CD4-positive, CD25-positive, alpha-beta regulatory T cell (primary cell): ENCODE data around the gene CMTM7. TPM values are rescaled to one million over a fixed set of nuclear protein-coding genes. Genes with fewer than 3 reads are reported as not detected.

Source experiments
- ATAC-seq, 2 donors: fragments of 150-1000 bp; cut with Tn5 transposase; one replicate each; pipeline ENCODE4 v1.10.0; 2021; ENCODE audit warnings: low read depth in 2 of 2, moderate number of reproducible peaks in 2 of 2, moderate library complexity in 1 of 2
- DNase-seq, 3 donors: peaks; one replicate each; pipeline versions ENCODE4 v3.0.0 to v3.0.0-alpha.2; 2012 to 2022; ENCODE audit warnings: mixed read lengths in 1 of 3
- H3K27ac ChIP-seq: one replicate; pipeline ENCODE4 v1.7.0; 2013; ENCODE audit warnings: mild to moderate bottlenecking, low read length; ENCODE audit not compliant: insufficient read depth, poor library complexity, severe bottlenecking
- H3K27me3 ChIP-seq: one replicate; pipeline ENCODE4 v1.7.0; 2013; ENCODE audit warnings: low read length; ENCODE audit not compliant: control insufficient read depth, insufficient read depth
- H3K36me3 ChIP-seq: one replicate; pipeline ENCODE4 v1.7.0; 2013; ENCODE audit warnings: mild to moderate bottlenecking, low read length, moderate library complexity; ENCODE audit not compliant: control insufficient read depth, insufficient read depth
- H3K4me1 ChIP-seq: 2 replicates; pipeline ENCODE4 v1.7.0; 2013; ENCODE audit warnings: mild to moderate bottlenecking, low read length; ENCODE audit not compliant: insufficient read depth, control insufficient read depth, poor library complexity, severe bottlenecking
- H3K4me3 ChIP-seq: one replicate; pipeline ENCODE4 v1.7.0; 2013; ENCODE audit warnings: low read depth, mild to moderate bottlenecking, low read length, moderate library complexity
- H3K9me3 ChIP-seq, 2 experiments: 1 replicate in 1 of 2; 2 replicates in 1 of 2; pipeline ENCODE4 v1.7.0; 2013; ENCODE audit warnings: low read length in 2 of 2, mild to moderate bottlenecking in 1 of 2, moderate library complexity in 1 of 2; ENCODE audit not compliant: control insufficient read depth in 2 of 2
- H3K27ac Mint-ChIP-seq, 3 donors: one replicate each; pipeline ENCODE4 v1.8.0; 2020 to 2022; ENCODE audit warnings: mild to moderate bottlenecking in 3 of 3, mixed read lengths in 3 of 3, moderate library complexity in 2 of 3
- H3K27me3 Mint-ChIP-seq: one replicate; pipeline ENCODE4 v1.8.0; 2022; ENCODE audit warnings: mild to moderate bottlenecking, mixed read lengths
- H3K36me3 Mint-ChIP-seq: one replicate; pipeline ENCODE4 v1.8.0; 2020; ENCODE audit warnings: mixed read lengths
- H3K4me1 Mint-ChIP-seq, 4 donors: one replicate each; pipeline ENCODE4 v1.8.0; 2020 to 2022; ENCODE audit warnings: mixed read lengths in 4 of 4, mild to moderate bottlenecking in 1 of 4
- H3K4me3 Mint-ChIP-seq, 4 donors: one replicate each; pipeline ENCODE4 v1.8.0; 2020 to 2022; ENCODE audit warnings: mild to moderate bottlenecking in 4 of 4, mixed read lengths in 4 of 4, moderate library complexity in 3 of 4
- H3K9me3 Mint-ChIP-seq, 7 donors: one replicate each; pipeline ENCODE4 v1.8.0; 2020 to 2022; ENCODE audit warnings: mixed read lengths in 7 of 7, mild to moderate bottlenecking in 3 of 7, moderate library complexity in 2 of 7
- polyA plus RNA-seq, 4 donors: library from polyadenylated mRNA; unstranded; fragments of 300-500 nt; fragmentation: Illumina TruSeq; gene quantifications; one replicate each; pipeline ENCODE4 v1.2.3, GENCODE V29; 2021
- total RNA-seq: library from RNA; stranded (reverse); gene quantifications from one replicate; pipeline ENCODE4 v1.2.3, GENCODE V29; 2022

CMTM7 gene
- total and polyA plus RNA-seq, 5 donors from 2014 or later, result 77.3 to 231 (median 144) TPM

DNA sequence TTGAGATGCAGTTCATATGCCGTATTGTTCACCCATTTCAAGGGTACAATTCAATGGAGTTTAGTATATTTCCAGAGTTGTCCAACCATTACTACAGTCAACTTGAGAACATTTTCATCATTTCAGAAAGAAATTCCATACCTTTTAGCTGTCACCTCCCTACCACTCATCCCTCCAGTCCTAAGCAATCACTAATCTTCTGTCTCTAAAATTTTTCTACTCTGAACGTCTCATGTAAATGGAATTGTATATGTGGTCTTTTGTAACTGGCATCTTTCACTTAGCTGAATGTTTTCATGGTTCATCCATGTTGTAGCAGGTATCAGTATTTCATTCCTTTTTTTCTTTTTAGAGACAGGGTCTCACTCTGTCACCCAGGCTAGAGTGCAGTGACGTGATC is 51.1 kb downstream of the CMTM7 start:
- H3K4me3 ChIP-seq, result no peak overlapping the region
- H3K4me1 Mint-ChIP-seq, result peaks cover 35 to 91% (median 79%) of the 10 kb centered on the region in 4 donors
- no peaks in the 10 kb centered on the region for H3K27me3 Mint-ChIP-seq
- H3K36me3 ChIP-seq, result peaks cover 16% of the 10 kb centered on the region
- peaks cover 48% of the 10 kb centered on the region for H3K4me1 ChIP-seq
- H3K27ac Mint-ChIP-seq, result peak overlapping the region in 2 of 3 donors; percentile 95 to 96
- peaks cover 37% of the 10 kb centered on the region for H3K36me3 Mint-ChIP-seq
- H3K9me3 ChIP-seq, result no peaks in the 10 kb centered on the region
- H3K27me3 ChIP-seq, result no peaks in the 10 kb centered on the region
- ATAC-seq, result no peak
- H3K4me3 Mint-ChIP-seq, result peak overlapping the region in 1 of 4 donors; percentile 43
- H3K27ac ChIP-seq, result no peak overlapping the region
- peaks cover 0 to 2% (median 0%) of the 10 kb centered on the region in 7 donors for H3K9me3 Mint-ChIP-seq
- DNase-seq, result no peak

DNA sequence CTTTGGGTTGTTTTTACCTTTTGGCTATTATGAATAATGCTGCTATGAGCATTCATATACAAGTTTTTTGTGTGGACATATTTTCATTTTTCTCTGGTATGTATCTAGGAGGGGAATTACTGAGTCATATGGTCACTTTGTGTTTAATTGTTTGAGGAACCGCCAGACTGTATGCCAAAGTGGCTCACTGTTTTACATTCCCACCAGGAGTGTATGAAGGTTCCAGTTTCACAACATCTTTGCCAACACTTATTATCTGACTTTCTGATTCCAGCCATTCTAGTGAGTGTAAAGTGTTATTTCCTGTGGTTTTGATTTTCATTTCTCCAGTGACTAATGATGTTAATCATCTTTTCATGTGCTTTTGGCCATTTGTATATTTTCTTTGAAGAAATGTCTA is 51.8 kb downstream of the CMTM7 start:
- no peak overlapping the region for H3K4me3 ChIP-seq
- H3K9me3 ChIP-seq, result no peaks in the 10 kb centered on the region
- H3K27ac ChIP-seq, result no peak overlapping the region
- no peaks in the 10 kb centered on the region for H3K27me3 ChIP-seq
- H3K36me3 Mint-ChIP-seq, result peaks cover 41% of the 10 kb centered on the region
- peaks cover 34 to 91% (median 78%) of the 10 kb centered on the region in 4 donors for H3K4me1 Mint-ChIP-seq
- peaks cover 0 to 2% (median 0%) of the 10 kb centered on the region in 7 donors for H3K9me3 Mint-ChIP-seq
- H3K27ac Mint-ChIP-seq, result peak overlapping the region; percentile 53 to 95 (median 78)
- H3K4me3 Mint-ChIP-seq, result peak overlapping the region in 2 of 4 donors; percentile 33 to 39
- H3K4me1 ChIP-seq, result peaks cover 48% of the 10 kb centered on the region
- H3K36me3 ChIP-seq, result peaks cover 24% of the 10 kb centered on the region
- ATAC-seq, result no peak
- no peak for DNase-seq
- no peaks in the 10 kb centered on the region for H3K27me3 Mint-ChIP-seq

DNA sequence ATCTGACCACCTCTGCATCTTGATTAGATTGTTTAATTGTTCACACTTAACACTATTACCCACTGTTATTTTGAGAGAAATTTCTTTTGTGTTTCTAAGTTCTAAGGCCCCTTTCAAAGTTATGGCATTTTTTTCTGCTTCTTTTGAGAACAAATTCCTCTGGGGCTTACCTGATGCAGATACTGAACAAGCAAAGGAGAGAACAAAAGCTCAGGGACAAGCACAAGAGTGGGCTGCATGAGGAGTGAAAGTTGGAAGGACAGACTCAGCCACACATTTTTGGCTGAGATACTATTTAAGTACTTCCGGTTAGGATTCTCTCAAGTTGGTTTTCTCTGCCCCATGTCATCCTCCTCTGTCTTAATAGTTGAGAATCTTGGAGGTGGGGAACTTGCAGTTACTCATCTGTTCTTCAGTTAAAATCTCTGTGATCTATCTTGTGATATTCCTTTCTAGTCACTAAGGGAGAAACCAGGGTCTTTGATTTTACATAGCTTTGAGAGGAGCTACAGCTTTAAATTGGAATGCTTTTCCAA is 56.3 kb downstream of the CMTM7 start:
- no peaks in the 10 kb centered on the region for H3K27me3 ChIP-seq
- no peak overlapping the region for H3K27ac ChIP-seq
- Mint-ChIP-seq H3K4me1 (peaks cover 32 to 72% (median 56%) of the 10 kb centered on the region in 4 donors), H3K27ac (peak overlapping the region; percentile 5 to 86 (median 68)), H3K9me3 (peaks cover 0 to 2% (median 0%) of the 10 kb centered on the region in 7 donors), H3K4me3 (no peak overlapping the region), H3K27me3 (no peaks in the 10 kb centered on the region), H3K36me3 (peaks cover 50% of the 10 kb centered on the region)
- H3K36me3 ChIP-seq, result peaks cover 47% of the 10 kb centered on the region
- peaks cover 27% of the 10 kb centered on the region for H3K4me1 ChIP-seq
- H3K9me3 ChIP-seq, result no peaks in the 10 kb centered on the region
- DNase-seq (no peak), ATAC-seq (no peak)
- no peak overlapping the region for H3K4me3 ChIP-seq

DNA sequence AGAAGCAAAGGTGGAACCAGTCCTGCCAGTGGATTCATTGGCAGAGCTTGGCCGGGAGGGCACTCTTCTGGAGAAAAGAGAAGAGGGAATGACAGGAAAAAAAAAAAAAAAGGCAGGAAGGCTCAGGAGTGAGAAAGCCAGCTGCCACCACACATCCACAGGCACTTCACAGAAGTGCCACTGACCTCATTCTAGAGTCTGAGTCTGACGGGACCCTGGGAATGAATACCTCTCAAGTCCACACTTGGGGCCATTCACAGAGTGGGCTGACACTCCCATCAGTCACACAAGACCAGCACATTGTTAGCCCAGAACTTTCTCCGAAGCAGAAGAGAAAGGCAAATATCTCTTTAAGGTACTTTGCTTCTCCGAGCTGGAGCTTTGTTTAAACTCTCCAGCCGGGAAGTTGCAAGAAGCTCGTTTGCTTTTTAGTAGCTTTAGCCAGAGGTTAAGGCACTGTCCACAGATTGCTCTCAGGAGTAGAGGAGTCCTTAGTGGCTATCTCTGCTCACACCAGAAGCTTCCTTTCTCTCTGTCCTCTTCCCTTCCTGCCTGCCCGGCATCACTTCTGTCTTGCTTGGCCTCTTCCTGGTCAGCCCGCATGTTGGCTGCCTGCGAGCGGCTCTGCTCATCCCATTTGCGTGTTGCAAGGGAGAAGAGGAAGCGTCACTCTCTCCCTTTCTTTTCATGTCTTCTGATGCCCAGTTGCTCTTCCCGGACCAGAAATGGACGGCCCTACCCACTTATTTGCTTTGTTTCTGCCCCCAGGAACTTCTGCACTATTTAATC is 57.2 kb downstream of the CMTM7 start:
- Histone ChIP-seq H3K27me3 (no peaks in the 10 kb centered on the region), H3K36me3 (peaks cover 51% of the 10 kb centered on the region), H3K4me1 (peaks cover 19% of the 10 kb centered on the region), H3K27ac (no peak overlapping the region), H3K4me3 (no peak overlapping the region), H3K9me3 (no peaks in the 10 kb centered on the region)
- DNase-seq, result no peak
- ATAC-seq, result no peak
- Mint-ChIP-seq H3K9me3 (peaks cover 0 to 2% (median 0%) of the 10 kb centered on the region in 7 donors), H3K27me3 (no peaks in the 10 kb centered on the region), H3K36me3 (peaks cover 50% of the 10 kb centered on the region), H3K27ac (peak overlapping the region; percentile 86 to 94 (median 92)), H3K4me1 (peaks cover 38 to 68% (median 52%) of the 10 kb centered on the region in 4 donors), H3K4me3 (no peak overlapping the region)

DNA sequence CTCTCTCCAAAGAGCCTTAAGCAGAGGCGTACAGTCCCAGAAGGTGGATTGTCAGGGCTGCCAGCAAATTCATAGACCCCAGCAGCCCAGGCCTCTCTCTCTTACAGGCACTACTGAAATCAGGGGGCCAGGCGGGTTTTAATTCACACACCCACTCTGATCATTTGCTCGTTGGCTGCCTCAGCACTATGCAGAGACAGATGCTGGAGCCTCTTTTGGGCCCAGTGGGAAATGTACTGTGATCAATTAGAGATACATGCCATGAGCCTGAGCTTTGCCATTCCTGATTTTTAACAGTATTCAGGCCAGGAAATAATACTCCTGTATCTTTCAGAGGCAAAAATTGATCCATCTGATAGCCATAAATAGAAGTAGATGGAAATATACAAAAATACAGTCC is 58.0 kb downstream of the CMTM7 start:
- H3K9me3 Mint-ChIP-seq, result peaks cover 0 to 2% (median 0%) of the 10 kb centered on the region in 7 donors
- no peaks in the 10 kb centered on the region for H3K27me3 ChIP-seq
- no peak overlapping the region for H3K27ac ChIP-seq
- ATAC-seq (no peak), DNase-seq (no peak)
- H3K27ac Mint-ChIP-seq, result peak overlapping the region in 2 of 3 donors; percentile 86 to 94
- peaks cover 59% of the 10 kb centered on the region for H3K36me3 ChIP-seq
- H3K4me1 Mint-ChIP-seq, result peaks cover 38 to 70% (median 50%) of the 10 kb centered on the region in 4 donors
- peaks cover 17% of the 10 kb centered on the region for H3K4me1 ChIP-seq
- H3K4me3 Mint-ChIP-seq, result no peak overlapping the region
- H3K4me3 ChIP-seq, result no peak overlapping the region
- H3K36me3 Mint-ChIP-seq, result peaks cover 55% of the 10 kb centered on the region
- no peaks in the 10 kb centered on the region for H3K27me3 Mint-ChIP-seq
- no peaks in the 10 kb centered on the region for H3K9me3 ChIP-seq

DNA sequence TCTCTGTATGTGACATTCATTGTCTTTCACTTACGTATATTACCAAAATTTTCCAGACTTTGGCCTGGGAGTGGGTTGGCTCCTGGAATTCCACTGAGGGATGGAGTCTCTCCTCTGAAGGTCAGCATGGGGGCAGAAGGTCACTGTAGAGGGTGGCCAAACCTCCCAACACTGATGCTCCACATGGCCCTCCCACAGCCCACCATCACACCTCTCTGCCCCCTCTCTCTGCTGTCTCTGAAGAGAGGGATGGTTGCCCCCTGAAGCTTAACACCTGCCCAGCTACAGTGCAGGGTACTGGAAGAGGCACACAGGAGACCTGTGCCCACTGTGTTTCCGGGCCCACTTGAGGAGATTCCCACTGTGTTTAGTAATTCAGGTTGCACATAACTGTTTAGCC is 58.8 kb downstream of the CMTM7 start:
- Histone ChIP-seq H3K4me1 (peaks cover 22% of the 10 kb centered on the region), H3K36me3 (peaks cover 61% of the 10 kb centered on the region), H3K27me3 (no peaks in the 10 kb centered on the region), H3K27ac (no peak overlapping the region), H3K4me3 (no peak overlapping the region), H3K9me3 (no peaks in the 10 kb centered on the region)
- ATAC-seq, result no peak
- peaks cover 38 to 73% (median 54%) of the 10 kb centered on the region in 4 donors for H3K4me1 Mint-ChIP-seq
- H3K9me3 Mint-ChIP-seq, result no peaks in the 10 kb centered on the region
- H3K27ac Mint-ChIP-seq, result peak overlapping the region; percentile 39 to 76 (median 70)
- H3K27me3 Mint-ChIP-seq, result no peaks in the 10 kb centered on the region
- H3K4me3 Mint-ChIP-seq, result peak overlapping the region in 1 of 4 donors; percentile 51
- peaks cover 60% of the 10 kb centered on the region for H3K36me3 Mint-ChIP-seq
- no peak for DNase-seq

DNA sequence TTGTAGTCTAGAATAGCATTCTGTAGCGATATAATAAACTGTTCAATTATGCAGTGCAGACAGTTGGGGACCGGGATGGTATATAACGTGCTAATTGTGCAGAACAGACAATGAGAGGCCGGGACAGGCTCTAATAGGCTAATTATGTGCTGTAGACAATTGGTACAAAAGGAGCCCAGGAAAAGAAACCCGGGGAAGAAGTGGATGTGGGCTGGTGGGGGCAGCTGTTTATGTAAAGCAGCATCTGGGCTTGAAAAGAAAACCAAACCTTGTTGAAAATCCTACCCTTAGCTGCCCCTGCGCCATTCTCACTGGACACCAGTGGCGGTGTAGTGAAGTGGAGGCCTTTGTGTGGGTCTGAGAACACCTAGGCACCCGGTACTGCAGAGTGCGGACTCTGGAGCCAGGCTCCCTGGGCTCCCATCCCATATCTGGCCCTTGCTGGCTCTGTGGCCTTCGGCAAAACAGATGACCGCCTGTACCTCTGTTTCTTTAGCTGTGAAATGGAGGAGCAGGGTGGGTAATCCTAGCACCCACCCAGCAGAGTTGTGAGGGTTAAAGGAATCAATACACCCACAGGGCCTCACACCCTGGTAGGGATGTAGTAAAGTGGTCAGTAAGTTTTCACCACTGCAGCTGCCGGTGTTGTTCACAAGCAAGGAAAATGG is 59.5 kb downstream of the CMTM7 start:
- Histone ChIP-seq H3K36me3 (peaks cover 58% of the 10 kb centered on the region), H3K27me3 (no peaks in the 10 kb centered on the region), H3K27ac (no peak overlapping the region), H3K4me3 (no peak overlapping the region), H3K9me3 (no peaks in the 10 kb centered on the region), H3K4me1 (peaks cover 24% of the 10 kb centered on the region)
- no peaks in the 10 kb centered on the region for H3K9me3 Mint-ChIP-seq
- H3K36me3 Mint-ChIP-seq, result peaks cover 56% of the 10 kb centered on the region
- peak overlapping the region; percentile 39 to 74 (median 46) for H3K27ac Mint-ChIP-seq
- DNase-seq (no peak), ATAC-seq (no peak)
- H3K27me3 Mint-ChIP-seq, result no peaks in the 10 kb centered on the region
- peaks cover 37 to 73% (median 54%) of the 10 kb centered on the region in 4 donors for H3K4me1 Mint-ChIP-seq
- H3K4me3 Mint-ChIP-seq, result no peak overlapping the region
